IMR-90 (cell line): ENCODE data around the gene DCDC1.

Experiments used
- POLR2A ChIP-seq: IDR thresholded peaks from 2 replicates; pipeline ENCODE4 v1.6.1; 2012; ENCODE audit warnings: mild to moderate bottlenecking, low read depth, low read length
- RFX5 ChIP-seq: IDR thresholded peaks from 2 replicates; pipeline ENCODE4 v1.8.0; 2012; ENCODE audit warnings: low read depth, mild to moderate bottlenecking, low read length, moderate library complexity
- TF ChIP-seq, protein P1 (sequence below): conservative IDR thresholded peaks from 2 replicates; pipeline ENCODE4 v1.5.1; 2012; ENCODE audit warnings: mild to moderate bottlenecking, low read depth, low read length, improper control_type of control experiment

GRCh38 chr11:31060880-31061279 is 308.7 kb downstream of the DCDC1 start:
- TF ChIP-seq POLR2A: no peak
- TF ChIP-seq, protein P1, sequence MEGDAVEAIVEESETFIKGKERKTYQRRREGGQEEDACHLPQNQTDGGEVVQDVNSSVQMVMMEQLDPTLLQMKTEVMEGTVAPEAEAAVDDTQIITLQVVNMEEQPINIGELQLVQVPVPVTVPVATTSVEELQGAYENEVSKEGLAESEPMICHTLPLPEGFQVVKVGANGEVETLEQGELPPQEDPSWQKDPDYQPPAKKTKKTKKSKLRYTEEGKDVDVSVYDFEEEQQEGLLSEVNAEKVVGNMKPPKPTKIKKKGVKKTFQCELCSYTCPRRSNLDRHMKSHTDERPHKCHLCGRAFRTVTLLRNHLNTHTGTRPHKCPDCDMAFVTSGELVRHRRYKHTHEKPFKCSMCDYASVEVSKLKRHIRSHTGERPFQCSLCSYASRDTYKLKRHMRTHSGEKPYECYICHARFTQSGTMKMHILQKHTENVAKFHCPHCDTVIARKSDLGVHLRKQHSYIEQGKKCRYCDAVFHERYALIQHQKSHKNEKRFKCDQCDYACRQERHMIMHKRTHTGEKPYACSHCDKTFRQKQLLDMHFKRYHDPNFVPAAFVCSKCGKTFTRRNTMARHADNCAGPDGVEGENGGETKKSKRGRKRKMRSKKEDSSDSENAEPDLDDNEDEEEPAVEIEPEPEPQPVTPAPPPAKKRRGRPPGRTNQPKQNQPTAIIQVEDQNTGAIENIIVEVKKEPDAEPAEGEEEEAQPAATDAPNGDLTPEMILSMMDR: no peak
- TF ChIP-seq RFX5: no peak
